Measurements from ENCODE around the gene RBMS3.

GRCh38 chr3:29537889-29538609 is 257.2 kb downstream of the RBMS3 start:
- TF ChIP-seq CREB1 (CRISPR knock-in tag; IDR thresholded peaks at IDR 0.05) (no peak), KAT7 (CRISPR knock-in tag; IDR thresholded peaks at IDR 0.05; ENCODE audit: borderline replicate concordance) (no peak), TEAD1 (CRISPR knock-in tag; IDR thresholded peaks at IDR 0.05) (no peak), ETV6 (CRISPR knock-in tag; IDR thresholded peaks at IDR 0.05) (no peak), E2F4 (CRISPR knock-in tag; IDR thresholded peaks at IDR 0.05; ENCODE audit: borderline replicate concordance, low read depth) (no peak), ESRRA (CRISPR knock-in tag; IDR thresholded peaks at IDR 0.05; ENCODE audit: borderline replicate concordance) (no peak), NR1H2 (CRISPR knock-in tag; IDR thresholded peaks at IDR 0.05) (no peak), RELA (CRISPR knock-in tag; IDR thresholded peaks at IDR 0.05; ENCODE audit: borderline replicate concordance) (no peak), ELF4 (CRISPR knock-in tag; IDR thresholded peaks at IDR 0.05; ENCODE audit: low read depth) (no peak), NFATC4 (CRISPR knock-in tag; IDR thresholded peaks at IDR 0.05) (no peak)
- TF ChIP-seq, protein P1, sequence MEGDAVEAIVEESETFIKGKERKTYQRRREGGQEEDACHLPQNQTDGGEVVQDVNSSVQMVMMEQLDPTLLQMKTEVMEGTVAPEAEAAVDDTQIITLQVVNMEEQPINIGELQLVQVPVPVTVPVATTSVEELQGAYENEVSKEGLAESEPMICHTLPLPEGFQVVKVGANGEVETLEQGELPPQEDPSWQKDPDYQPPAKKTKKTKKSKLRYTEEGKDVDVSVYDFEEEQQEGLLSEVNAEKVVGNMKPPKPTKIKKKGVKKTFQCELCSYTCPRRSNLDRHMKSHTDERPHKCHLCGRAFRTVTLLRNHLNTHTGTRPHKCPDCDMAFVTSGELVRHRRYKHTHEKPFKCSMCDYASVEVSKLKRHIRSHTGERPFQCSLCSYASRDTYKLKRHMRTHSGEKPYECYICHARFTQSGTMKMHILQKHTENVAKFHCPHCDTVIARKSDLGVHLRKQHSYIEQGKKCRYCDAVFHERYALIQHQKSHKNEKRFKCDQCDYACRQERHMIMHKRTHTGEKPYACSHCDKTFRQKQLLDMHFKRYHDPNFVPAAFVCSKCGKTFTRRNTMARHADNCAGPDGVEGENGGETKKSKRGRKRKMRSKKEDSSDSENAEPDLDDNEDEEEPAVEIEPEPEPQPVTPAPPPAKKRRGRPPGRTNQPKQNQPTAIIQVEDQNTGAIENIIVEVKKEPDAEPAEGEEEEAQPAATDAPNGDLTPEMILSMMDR (IDR thresholded peaks at IDR 0.05), result no peak
- TF ChIP-seq, protein P2, sequence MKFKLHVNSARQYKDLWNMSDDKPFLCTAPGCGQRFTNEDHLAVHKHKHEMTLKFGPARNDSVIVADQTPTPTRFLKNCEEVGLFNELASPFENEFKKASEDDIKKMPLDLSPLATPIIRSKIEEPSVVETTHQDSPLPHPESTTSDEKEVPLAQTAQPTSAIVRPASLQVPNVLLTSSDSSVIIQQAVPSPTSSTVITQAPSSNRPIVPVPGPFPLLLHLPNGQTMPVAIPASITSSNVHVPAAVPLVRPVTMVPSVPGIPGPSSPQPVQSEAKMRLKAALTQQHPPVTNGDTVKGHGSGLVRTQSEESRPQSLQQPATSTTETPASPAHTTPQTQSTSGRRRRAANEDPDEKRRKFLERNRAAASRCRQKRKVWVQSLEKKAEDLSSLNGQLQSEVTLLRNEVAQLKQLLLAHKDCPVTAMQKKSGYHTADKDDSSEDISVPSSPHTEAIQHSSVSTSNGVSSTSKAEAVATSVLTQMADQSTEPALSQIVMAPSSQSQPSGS (CRISPR knock-in tag; IDR thresholded peaks at IDR 0.05; ENCODE audit: borderline replicate concordance, low read depth), result no peak
- TF ChIP-seq, protein P3, sequence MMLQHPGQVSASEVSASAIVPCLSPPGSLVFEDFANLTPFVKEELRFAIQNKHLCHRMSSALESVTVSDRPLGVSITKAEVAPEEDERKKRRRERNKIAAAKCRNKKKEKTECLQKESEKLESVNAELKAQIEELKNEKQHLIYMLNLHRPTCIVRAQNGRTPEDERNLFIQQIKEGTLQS (CRISPR knock-in tag; conservative IDR thresholded peaks at IDR 0.05), result no peak
- TF ChIP-seq, protein P4, sequence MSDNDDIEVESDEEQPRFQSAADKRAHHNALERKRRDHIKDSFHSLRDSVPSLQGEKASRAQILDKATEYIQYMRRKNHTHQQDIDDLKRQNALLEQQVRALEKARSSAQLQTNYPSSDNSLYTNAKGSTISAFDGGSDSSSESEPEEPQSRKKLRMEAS (CRISPR knock-in tag; IDR thresholded peaks at IDR 0.05), result no peak

All from WTC11 (cell line).